Cardiac septum (tissue), 1 donor: ENCODE results near the gene FBXO21. TPM values are rescaled to one million over a fixed set of nuclear protein-coding genes. Genes with fewer than 3 reads are reported as not detected.
"Not testable (repeated sequence)": the region's sequence is repeated elsewhere in the genome, so short reads cannot be mapped to it uniquely, and the experiment has no call there.

ENCODE experiments used
- DNase-seq: peaks from one replicate; pipeline ENCODE4 v3.0.0-alpha.2; 2020; ENCODE audit warnings: low spot score
- intact Hi-C: fragments of 100-400 bp; cut with DNase I; formaldehyde crosslinking; loops from one replicate; pipeline ENCODE4 v1.14.0; 2022
- total RNA-seq: library from RNA; stranded (reverse); fragmentation: NEBNext Ultra II Directional; extraction: Animal tissue kit (Norgen Biotek cat#: 25700); gene quantifications from one replicate; pipeline ENCODE4 v1.2.1, GENCODE V29; 2021
- donor health status: DM: no; HTN: no; CAD: no.

Gene FBXO21
- total RNA-seq, 1 donor from 2014 or later = 51.9 TPM

DNA sequence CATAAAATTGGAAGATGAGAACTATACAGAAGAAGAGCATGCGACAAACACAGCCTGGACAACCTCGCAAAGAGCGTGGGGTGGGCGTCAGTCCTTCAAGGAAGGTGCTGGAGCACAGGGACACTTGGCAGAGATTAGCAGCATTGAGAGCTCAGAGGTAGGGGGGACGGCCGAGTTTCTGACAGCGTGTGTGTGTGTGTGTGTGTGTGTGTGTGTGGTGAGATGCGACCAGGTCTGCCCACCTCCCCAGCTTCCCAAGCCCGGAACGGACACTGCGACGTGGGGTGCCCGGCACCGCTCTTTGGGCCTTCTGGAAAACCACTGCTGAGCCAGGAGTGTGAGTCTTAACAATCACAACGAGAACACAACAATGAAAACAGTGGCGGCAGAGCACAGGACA, 17.9 kb upstream of the FBXO21 start:
- intact Hi-C loops = no loop called here

GRCh38 chr12:117207675-117208074, 17.4 kb upstream of the FBXO21 start:
- no peak for DNase-seq
- intact Hi-C loops = no loop called here

More for the DNA sequence above, 17.9 kb upstream of the FBXO21 start:
- DNase-seq = no peak

DNA sequence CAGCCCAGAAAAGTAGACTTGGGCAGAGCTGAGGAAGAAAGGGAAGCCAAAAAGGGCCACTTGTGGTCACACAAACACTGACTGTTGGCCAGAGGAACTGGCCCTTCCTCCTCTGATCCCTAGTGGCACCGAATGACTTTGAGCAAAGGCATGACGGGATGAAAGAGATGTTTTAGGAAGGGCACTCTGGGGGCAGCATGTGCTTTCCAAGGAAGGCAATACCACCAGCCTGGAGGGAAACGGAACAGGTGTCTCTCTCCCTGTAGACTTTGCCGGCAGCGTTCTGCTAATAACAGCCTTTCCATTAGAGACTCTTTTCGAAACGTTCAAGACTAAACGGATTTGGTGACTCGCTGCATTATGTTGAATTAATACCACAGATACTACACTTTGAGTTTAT, 12.3 kb upstream of the FBXO21 start:
- intact Hi-C loops = no loop called here
- no peak for DNase-seq

DNA sequence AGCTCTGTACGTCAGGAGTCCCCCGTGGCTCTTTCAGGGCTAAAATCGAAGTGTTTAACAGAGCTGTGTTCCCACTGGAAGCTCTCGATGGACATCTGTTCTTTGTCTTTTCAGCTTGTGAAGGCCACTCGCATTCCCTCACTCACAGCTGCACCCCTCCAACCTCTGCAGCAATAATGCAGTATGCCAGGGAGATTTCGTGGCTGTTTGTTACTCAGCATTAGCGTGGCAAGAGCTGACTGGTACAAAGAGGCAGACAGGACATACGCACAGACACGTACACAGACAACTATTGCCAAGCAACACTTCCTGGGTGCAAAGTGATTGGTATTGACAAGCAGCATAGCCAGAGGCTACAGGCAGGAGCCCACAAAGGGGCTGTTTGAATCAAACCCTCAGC, 11.8 kb upstream of the FBXO21 start:
- DNase-seq = no peak
- intact Hi-C loops = no loop called here

GRCh38 chr12:117199956-117200744, 9.9 kb upstream of the FBXO21 start:
- intact Hi-C loops = not testable (repeated sequence)
- peak; percentile 41 for DNase-seq

DNA sequence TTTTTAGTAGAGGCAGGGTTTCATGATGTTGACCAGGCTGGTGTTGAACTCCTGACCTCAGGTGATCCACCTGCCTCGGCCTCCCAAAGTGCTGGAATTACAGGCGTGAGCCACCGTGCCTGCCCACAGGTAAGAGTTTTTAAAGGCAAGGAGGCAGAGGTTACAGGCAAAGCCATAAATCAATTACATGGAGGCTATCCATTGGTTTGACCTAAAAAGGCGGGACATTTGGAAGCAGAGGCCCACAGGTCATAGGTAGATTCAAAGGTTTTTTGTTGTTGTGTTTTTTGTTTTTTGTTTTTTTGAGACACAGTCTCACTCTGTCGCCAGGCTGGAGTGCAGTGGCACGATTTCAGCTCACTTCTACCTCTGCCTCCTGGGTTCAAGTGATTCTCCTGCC, 6.1 kb upstream of the FBXO21 start:
- intact Hi-C loops = not testable (repeated sequence)
- DNase-seq = peak; percentile 54

DNA sequence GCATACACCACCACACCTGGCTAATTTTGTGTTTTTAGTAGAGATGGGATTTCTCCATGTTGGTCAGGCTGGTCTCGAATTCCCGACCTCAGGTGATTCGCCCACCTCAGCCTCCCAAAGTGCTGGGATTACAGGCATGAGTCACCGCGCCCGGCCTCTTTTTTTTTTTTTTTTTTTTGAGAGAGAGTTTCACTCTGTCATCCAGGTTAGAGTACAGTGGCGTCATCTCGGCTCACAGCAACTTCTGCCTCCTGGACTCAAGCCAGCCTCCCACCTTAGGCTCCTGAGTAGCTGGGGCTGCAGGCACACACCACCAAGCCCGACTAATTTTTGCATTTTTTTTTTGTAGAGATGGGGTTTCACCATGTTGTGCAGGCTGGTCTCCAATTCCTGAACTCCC, 4.8 kb upstream of the FBXO21 start:
- DNase-seq, intact Hi-C loops: not testable (repeated sequence)

DNA sequence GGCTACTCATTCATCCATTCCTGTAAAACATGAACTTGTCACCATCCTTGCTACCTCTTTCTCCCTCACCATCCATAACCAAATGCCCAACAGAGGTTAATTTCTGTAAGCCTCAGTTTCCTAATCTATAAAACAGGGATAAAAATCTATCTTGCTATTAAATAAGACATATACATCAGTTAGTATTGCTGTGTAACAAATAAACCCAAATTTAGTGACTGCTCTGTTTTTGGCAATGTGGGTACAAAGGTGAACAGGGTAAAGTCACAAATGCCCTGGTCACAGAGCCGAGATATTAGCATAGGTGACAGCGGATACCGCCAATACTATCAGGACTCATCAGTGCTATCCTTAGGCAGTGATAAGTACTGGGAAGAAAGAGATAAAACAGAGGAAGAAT, 3.6 kb upstream of the FBXO21 start:
- intact Hi-C loops = no loop called here
- DNase-seq = peak; percentile 24

- intact Hi-C loops = not testable (repeated sequence)
- DNase-seq = peak; percentile 20
Observed at GRCh38 chr12:117192581-117192980, 2.3 kb upstream of the FBXO21 start.

DNA sequence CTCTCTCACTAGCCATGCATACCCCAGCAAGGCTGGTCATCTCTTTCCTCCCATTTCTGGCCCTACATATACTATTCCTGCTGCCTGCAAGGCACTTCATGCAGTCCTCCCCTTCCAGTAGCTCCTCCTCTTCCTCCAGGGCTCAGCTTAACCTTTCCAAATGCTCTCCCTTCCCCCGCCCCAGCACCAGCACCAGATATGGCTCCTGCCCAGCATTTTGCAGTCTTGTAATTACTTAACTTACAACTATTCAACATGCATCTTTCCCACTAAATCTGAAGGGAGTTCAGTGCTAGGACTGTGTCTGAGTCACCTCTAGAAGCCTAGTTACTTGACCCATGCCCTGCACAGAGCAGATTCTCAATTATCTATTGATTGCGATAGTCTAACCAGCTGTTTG, 1.8 kb upstream of the FBXO21 start:
- no peak for DNase-seq
- intact Hi-C loops = no loop called here

DNA sequence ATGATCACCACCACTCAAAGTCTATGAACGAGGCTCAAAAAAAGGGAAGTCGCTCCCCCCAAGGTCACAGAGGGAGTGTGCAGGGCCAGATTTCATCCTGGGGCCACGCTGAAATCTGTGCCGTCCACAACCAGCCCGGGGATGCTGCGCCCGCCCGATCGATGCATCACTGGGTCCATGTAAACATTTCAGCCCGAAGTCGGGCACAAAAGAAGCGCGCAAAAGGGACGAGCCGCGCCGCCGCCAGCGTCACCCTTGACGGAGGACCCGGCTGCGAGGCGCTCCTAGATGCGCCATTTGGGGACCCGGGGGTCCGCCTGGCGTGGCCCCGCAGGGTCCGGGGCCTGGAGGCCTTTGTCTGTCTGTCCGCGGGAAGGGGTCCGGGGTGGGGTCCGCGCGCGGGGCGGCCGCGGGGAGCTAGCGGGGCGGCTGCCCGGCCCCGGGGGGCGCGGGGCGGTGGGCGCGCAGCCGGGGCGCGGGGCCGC, 503 bp downstream of the FBXO21 start:
- intact Hi-C loops = no loop called here
- no peak for DNase-seq

GRCh38 chr12:117188961-117189724, 1.1 kb downstream of the FBXO21 start:
- DNase-seq = no peak
- intact Hi-C loops = no loop called here

DNA sequence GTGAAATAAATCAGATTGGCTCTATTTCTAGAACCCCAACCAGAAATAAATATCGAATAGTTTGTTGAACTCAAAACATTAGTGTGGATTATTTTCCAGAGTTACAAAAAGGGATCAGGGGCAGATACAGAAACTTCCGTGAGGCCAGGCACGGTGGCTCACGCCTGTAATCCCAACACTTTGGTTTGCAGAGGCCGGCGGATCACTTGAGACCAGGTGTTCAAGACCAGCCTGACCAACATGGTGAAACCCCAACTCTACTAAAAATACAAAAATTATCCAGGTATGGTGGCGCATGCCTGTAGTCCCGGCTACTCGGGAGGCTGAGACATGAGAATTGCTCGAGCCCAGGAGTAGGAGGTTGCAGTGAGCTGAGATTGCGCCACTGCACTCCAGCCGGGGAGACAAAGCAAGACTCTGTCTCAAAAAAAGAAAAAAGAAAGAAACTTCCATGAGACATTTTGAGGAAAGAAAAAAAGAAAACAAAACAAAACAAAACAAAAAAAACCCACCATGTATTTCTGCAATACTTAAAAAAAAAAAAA, 2.1 kb downstream of the FBXO21 start:
- no peak for DNase-seq
- intact Hi-C loops = no loop called here

GRCh38 chr12:117187421-117187820, 2.8 kb downstream of the FBXO21 start:
- no peak for DNase-seq
- intact Hi-C loops = no loop called here

DNA sequence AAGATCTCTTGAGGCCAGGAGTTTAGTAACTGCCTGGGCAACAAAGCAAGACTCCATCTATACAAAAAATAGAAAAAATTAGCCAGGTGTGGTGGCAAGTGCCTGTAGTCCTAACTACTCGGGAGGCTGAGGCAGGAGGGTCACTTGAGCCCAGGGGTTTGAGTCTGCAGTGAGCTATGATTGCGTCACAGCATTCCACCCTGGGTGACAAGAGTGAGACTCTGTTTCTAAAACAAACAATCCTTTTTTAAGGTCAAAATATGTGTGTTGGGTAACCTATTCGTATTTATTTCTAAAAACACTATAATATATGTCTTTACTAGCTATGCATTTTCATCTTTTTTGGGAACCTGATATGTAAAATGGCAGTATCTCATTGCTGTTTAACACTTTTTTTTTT, 7.4 kb downstream of the FBXO21 start:
- no peak for DNase-seq
- intact Hi-C loops = no loop called here

GRCh38 chr12:117181468-117181843, 8.8 kb downstream of the FBXO21 start:
- intact Hi-C loops, DNase-seq: not testable (repeated sequence)

- DNase-seq = no peak
- intact Hi-C loops = no loop called here
Observed at GRCh38 chr12:117180758-117181467, 9.4 kb downstream of the FBXO21 start.

DNA sequence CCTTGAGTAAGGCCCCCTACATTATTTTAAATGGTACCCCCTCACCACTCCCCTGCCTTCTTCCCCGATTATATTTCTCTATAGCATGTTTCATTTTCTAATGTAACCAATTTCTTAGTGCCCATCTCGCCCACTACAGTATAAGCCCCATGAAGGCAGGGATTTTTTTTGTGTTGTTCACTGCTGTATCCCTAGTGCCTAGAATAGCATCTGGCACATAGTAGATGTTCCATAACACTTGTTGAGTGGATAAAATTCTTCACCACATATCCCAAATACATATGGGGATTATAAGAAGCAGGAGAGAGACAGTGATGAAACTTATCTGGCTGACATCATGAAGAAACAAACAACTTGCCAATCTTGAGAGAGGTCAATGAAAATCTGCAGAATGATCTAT, 11.5 kb downstream of the FBXO21 start:
- intact Hi-C loops = no loop called here
- DNase-seq = no peak

- no peak for DNase-seq
- intact Hi-C loops = no loop called here
Observed at GRCh38 chr12:117178301-117178700, 12.0 kb downstream of the FBXO21 start.

DNA sequence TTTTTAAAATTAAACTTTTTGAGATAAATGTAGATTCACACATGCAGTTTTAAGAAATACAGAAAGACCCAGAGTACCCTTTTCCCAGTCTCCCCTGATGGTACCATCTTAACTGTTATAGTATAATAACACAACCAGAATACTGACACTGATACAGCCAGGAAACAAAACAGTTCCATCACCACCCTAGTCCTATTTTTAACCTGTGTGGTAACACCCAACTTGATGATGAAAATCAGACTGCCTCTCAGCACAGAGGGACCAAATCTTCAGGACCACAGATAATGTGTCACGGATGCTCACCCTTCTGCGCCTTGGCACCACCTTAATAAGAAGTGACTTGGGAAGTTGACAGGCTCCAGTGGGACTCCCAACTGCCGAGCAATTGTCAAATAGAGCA, 18.1 kb downstream of the FBXO21 start:
- intact Hi-C loops = no loop called here
- DNase-seq = no peak
